ENCODE results near the gene CACNB2. TPM values are rescaled to one million over a fixed set of nuclear protein-coding genes. Genes with fewer than 3 reads are reported as not detected.

CACNB2 gene
- polyA plus RNA-seq, 1 of the 3 experiments (the other 2 are of a cell fraction), result 0.74 TPM

GRCh38 chr10:18571780-18572179 lies 431.6 kb downstream of the CACNB2 start (continued):
- no peak for TF ChIP-seq REST (IDR thresholded peaks at IDR 0.05; ENCODE audit: low read depth, low read length)

GRCh38 chr10:18572959-18573561 lies 432.8 kb downstream of the CACNB2 start:
- Histone ChIP-seq H3K9me3 (no peaks in the 10 kb centered on the region), H3K36me3 (replicated peaks in 1 of 2; ENCODE audit: control insufficient read depth in 1 of 2, insufficient read depth in 2 of 2, low read length in 1 of 2) (peaks cover 0 to 3% of the 10 kb centered on the region in 2 experiments), H4K20me1 (ENCODE audit: insufficient read depth) (no peaks in the 10 kb centered on the region), H3K4me3 (ENCODE audit: low read depth in 2 of 2, low read length in 1 of 2) (no peak overlapping the region), H3K9me2 (no peaks in the 10 kb centered on the region), H3K27me3 (ENCODE audit: insufficient read depth) (no peaks in the 10 kb centered on the region), H3F3A (replicated peaks; ENCODE audit: insufficient read depth) (no peaks in the 10 kb centered on the region), H3K9ac (no peak overlapping the region), H3K27ac (ENCODE audit: low read depth in 2 of 2, low read length in 1 of 2) (no peak overlapping the region), H2AFZ (ENCODE audit: low read depth) (no peak overlapping the region), H3K79me2 (ENCODE audit: insufficient read depth) (no peaks in the 10 kb centered on the region), H3K4me1 (ENCODE audit: control insufficient read depth in 1 of 2, insufficient read depth in 2 of 2, low read depth in 1 of 2, low read length in 1 of 2) (no peaks in the 10 kb centered on the region), H3K4me2 (no peak overlapping the region)
- no peak for DNase-seq
- ChIA-PET CTCF (no interaction called here), POLR2A (no interaction called here)
- WGBS (ENCODE audit: low lambda C conversion rate), result 95% methylated on average over 8 of the region's 8 CpGs
- TF ChIP-seq FOSL2 (IDR thresholded peaks at IDR 0.05; ENCODE audit: borderline replicate concordance, low read depth), result no peak
- no peak for TF ChIP-seq GABPA (IDR thresholded peaks at IDR 0.05; ENCODE audit: low read depth)
- TF ChIP-seq TEAD4 (IDR thresholded peaks at IDR 0.05; ENCODE audit: borderline replicate concordance, insufficient read depth), result no peak
- no peak for TF ChIP-seq RFX5 (IDR thresholded peaks at IDR 0.05; ENCODE audit: low read length)
- no peak for TF ChIP-seq NRF1 (IDR thresholded peaks at IDR 0.05; ENCODE audit: low read depth, low read length)
- no peak for TF ChIP-seq ZBTB33 (IDR thresholded peaks at IDR 0.05; ENCODE audit: borderline replicate concordance, low read depth)

GRCh38 chr10:18576586-18576985 lies 436.4 kb downstream of the CACNB2 start:
- Histone ChIP-seq H3K79me2 (ENCODE audit: insufficient read depth) (no peaks in the 10 kb centered on the region), H4K20me1 (ENCODE audit: insufficient read depth) (no peaks in the 10 kb centered on the region), H3K4me1 (ENCODE audit: control insufficient read depth in 1 of 2, insufficient read depth in 2 of 2, low read depth in 1 of 2, low read length in 1 of 2) (no peaks in the 10 kb centered on the region), H3K27ac (ENCODE audit: low read depth in 2 of 2, low read length in 1 of 2) (no peak overlapping the region), H2AFZ (ENCODE audit: low read depth) (no peak overlapping the region), H3K9me3 (no peaks in the 10 kb centered on the region), H3K36me3 (replicated peaks in 1 of 2; ENCODE audit: control insufficient read depth in 1 of 2, insufficient read depth in 2 of 2, low read length in 1 of 2) (peaks cover 7 to 9% of the 10 kb centered on the region in 2 experiments), H3K27me3 (ENCODE audit: insufficient read depth) (no peaks in the 10 kb centered on the region), H3K9ac (no peak overlapping the region), H3K4me3 (ENCODE audit: low read depth in 2 of 2, low read length in 1 of 2) (no peak overlapping the region), H3F3A (replicated peaks; ENCODE audit: insufficient read depth) (no peaks in the 10 kb centered on the region), H3K9me2 (no peaks in the 10 kb centered on the region), H3K4me2 (no peak overlapping the region)
- DNase-seq, result no peak
- CTCF ChIA-PET, result no interaction called here
- POLR2A ChIA-PET, result no interaction called here
- TF ChIP-seq FOXM1 (IDR thresholded peaks at IDR 0.05; ENCODE audit: low read depth), result no peak
- no peak for TF ChIP-seq GATA2 (CRISPR knock-in tag; IDR thresholded peaks at IDR 0.05)
- TF ChIP-seq RAD21 (IDR thresholded peaks at IDR 0.05; ENCODE audit: low read length), result no peak
- TF ChIP-seq MXI1 (IDR thresholded peaks at IDR 0.05; ENCODE audit: low read depth, low read length), result no peak
- no peak for TF ChIP-seq POLR2AphosphoS5 (IDR thresholded peaks at IDR 0.05; ENCODE audit: low read depth, low read length)
- TF ChIP-seq YY1 (IDR thresholded peaks at IDR 0.05; ENCODE audit: low read depth), result no peak
- TF ChIP-seq SIN3A (IDR thresholded peaks at IDR 0.05; ENCODE audit: borderline replicate concordance, low read depth, low read length), result no peak
- WGBS (ENCODE audit: low lambda C conversion rate), result 100% methylated on average over 6 of the region's 6 CpGs
